ENCODE results near the gene ZNF23. TPM values are rescaled to one million over a fixed set of nuclear protein-coding genes. Genes with fewer than 3 reads are reported as not detected.

Gene ZNF23
- total RNA-seq, 1 experiment from 2014 or later, result 11.6 TPM

- peaks cover 7% of the 10 kb centered on the region for H3K27me3 Mint-ChIP-seq (ENCODE audit: low read depth)
These were observed 59.4 kb downstream of the ZNF23 start for GRCh38 chr16:71402674-71403073.

More at GRCh38 chr16:71402674-71403073, 59.4 kb downstream of the ZNF23 start:
- H3K36me3 Mint-ChIP-seq, result peaks cover 9% of the 10 kb centered on the region
- CTCF ChIA-PET, result interaction anchor here (0.6 to 3.4 kb wide), 2 partner anchors 9 to 129 kb away, joined by 3 to 27 read pairs; no protein-coding TSS in a partner anchor
- peaks cover 12% of the 10 kb centered on the region for H3K9me3 Mint-ChIP-seq
- POLR2A ChIA-PET, result no interaction called here
- ATAC-seq (no peak), DNase-seq (ENCODE audit: low spot score) (no peak)
- H3K27ac Mint-ChIP-seq, result no peak overlapping the region
- TF ChIP-seq ETV6 (CRISPR knock-in tag; IDR thresholded peaks at IDR 0.05) (no peak), STAT6 (CRISPR knock-in tag; conservative IDR thresholded peaks at IDR 0.05; ENCODE audit: low read depth) (no peak), OVOL2 (CRISPR knock-in tag; IDR thresholded peaks at IDR 0.05; ENCODE audit: borderline replicate concordance) (no peak), ZNF425 (CRISPR knock-in tag; conservative IDR thresholded peaks at IDR 0.05) (no peak), CDX4 (CRISPR knock-in tag; IDR thresholded peaks at IDR 0.05; ENCODE audit: borderline replicate concordance) (no peak), AFF4 (CRISPR knock-in tag; IDR thresholded peaks at IDR 0.05; ENCODE audit: borderline replicate concordance) (no peak), MYBL2 (CRISPR knock-in tag; IDR thresholded peaks at IDR 0.05) (no peak), SMAD3 (CRISPR knock-in tag; IDR thresholded peaks at IDR 0.05; ENCODE audit: borderline replicate concordance) (no peak), ATF3 (CRISPR knock-in tag; conservative IDR thresholded peaks at IDR 0.05) (no peak), ZNF219 (CRISPR knock-in tag; IDR thresholded peaks at IDR 0.05; ENCODE audit: borderline replicate concordance) (no peak), ZNF281 (CRISPR knock-in tag; IDR thresholded peaks at IDR 0.05) (no peak), ATF2 (CRISPR knock-in tag; IDR thresholded peaks at IDR 0.05; ENCODE audit: borderline replicate concordance, low read depth) (no peak), NR2C2 (CRISPR knock-in tag; IDR thresholded peaks at IDR 0.05) (no peak)
- no peak overlapping the region for H3K4me3 Mint-ChIP-seq
- peaks cover 30% of the 10 kb centered on the region for H3K4me1 Mint-ChIP-seq
